Trophoblast cell (in vitro differentiated cells and primary cell): Measurements from ENCODE around the gene CEP192.

ENCODE experiments used
- DNase-seq, 2 donors: peaks; one replicate each; pipeline ENCODE4 v3.0.0-alpha.2; 2016
- H2AFZ ChIP-seq: 2 replicates; pipeline ENCODE4 v1.6.1; 2013; ENCODE audit warnings: low read length, moderate library complexity, mild to moderate bottlenecking; ENCODE audit not compliant: insufficient read depth, poor library complexity
- H2AK5ac ChIP-seq: 2 replicates; pipeline ENCODE4 v1.6.1; 2013; ENCODE audit warnings: mild to moderate bottlenecking, low read length
- H2BK120ac ChIP-seq: 2 replicates; pipeline ENCODE4 v1.6.1; 2013; ENCODE audit warnings: low read length, mild to moderate bottlenecking, moderate library complexity; ENCODE audit not compliant: insufficient read depth, poor library complexity
- H2BK12ac ChIP-seq: 2 replicates; pipeline ENCODE4 v1.6.1; 2013; ENCODE audit warnings: mild to moderate bottlenecking, low read length, moderate library complexity
- H2BK5ac ChIP-seq: 2 replicates; pipeline ENCODE4 v1.6.1; 2013; ENCODE audit warnings: low read length, low read depth, moderate library complexity, mild to moderate bottlenecking; ENCODE audit not compliant: poor library complexity
- H3K14ac ChIP-seq: 2 replicates; pipeline ENCODE4 v1.6.1; 2013; ENCODE audit warnings: mild to moderate bottlenecking, low read length
- H3K18ac ChIP-seq: 2 replicates; pipeline ENCODE4 v1.6.1; 2013; ENCODE audit warnings: mild to moderate bottlenecking, low read length
- H3K23ac ChIP-seq: 2 replicates; pipeline ENCODE4 v1.6.1; 2013; ENCODE audit warnings: low read length
- H3K27ac ChIP-seq: 2 replicates; pipeline ENCODE4 v1.5.1; 2013; ENCODE audit warnings: low read depth, mild to moderate bottlenecking, inconsistent platforms, low read length, moderate library complexity
- H3K27me3 ChIP-seq: 2 replicates; pipeline ENCODE4 v1.6.1; 2013; ENCODE audit warnings: inconsistent platforms, mild to moderate bottlenecking, low read length, moderate library complexity; ENCODE audit not compliant: insufficient read depth
- H3K36me3 ChIP-seq, 2 experiments: 1 replicate in 1 of 2; 2 replicates in 1 of 2; pipeline ENCODE4 v1.6.1; 2013; ENCODE audit warnings: low read length in 2 of 2, mild to moderate bottlenecking in 2 of 2, moderate library complexity in 1 of 2; ENCODE audit not compliant: insufficient read depth in 2 of 2, control insufficient read depth in 1 of 2
- H3K4ac ChIP-seq: 2 replicates; pipeline ENCODE4 v1.6.1; 2013; ENCODE audit warnings: low read depth, mild to moderate bottlenecking, low read length, moderate library complexity
- H3K4me1 ChIP-seq, 2 experiments: 1 replicate in 1 of 2; 2 replicates in 1 of 2; pipeline ENCODE4 v1.6.1; 2013; ENCODE audit warnings: low read length in 2 of 2, mild to moderate bottlenecking in 2 of 2, moderate library complexity in 1 of 2; ENCODE audit not compliant: insufficient read depth in 2 of 2, control insufficient read depth in 1 of 2
- H3K4me2 ChIP-seq: 2 replicates; pipeline ENCODE4 v1.6.1; 2013; ENCODE audit warnings: inconsistent platforms, mild to moderate bottlenecking, low read length, moderate library complexity
- H3K4me3 ChIP-seq: 2 replicates; pipeline ENCODE4 v1.5.1; 2013; ENCODE audit warnings: mild to moderate bottlenecking, low read depth, low read length, inconsistent platforms
- H3K79me1 ChIP-seq: one replicate; pipeline ENCODE4 v1.6.1; 2013; ENCODE audit warnings: low read length
- H3K79me2 ChIP-seq: 2 replicates; pipeline ENCODE4 v1.6.1; 2013; ENCODE audit warnings: low read length, mild to moderate bottlenecking; ENCODE audit not compliant: control insufficient read depth, insufficient read depth, poor library complexity
- H3K9ac ChIP-seq: 2 replicates; pipeline ENCODE4 v1.6.1; 2013; ENCODE audit warnings: mild to moderate bottlenecking, low read length
- H3K9me3 ChIP-seq: 2 replicates; pipeline ENCODE4 v1.6.1; 2013; ENCODE audit warnings: low read depth, mild to moderate bottlenecking, control low read depth, inconsistent platforms, low read length; ENCODE audit not compliant: insufficient read depth
- H4K12ac ChIP-seq: 2 replicates; pipeline ENCODE4 v1.6.1; 2013; ENCODE audit warnings: low read depth, mild to moderate bottlenecking, low read length, moderate library complexity
- H4K8ac ChIP-seq: 2 replicates; pipeline ENCODE4 v1.6.1; 2013; ENCODE audit warnings: low read depth, mild to moderate bottlenecking, low read length, moderate library complexity
- H4K91ac ChIP-seq: one replicate; pipeline ENCODE4 v1.6.1; 2013; ENCODE audit warnings: low read depth, mild to moderate bottlenecking, low read length, moderate library complexity
- WGBS: extraction: QIAGEN DNeasy Blood & Tissue Kit; methylation state at CpG from one replicate; pipeline ENCODE4 v1.1.7; 2013; ENCODE audit warnings: missing lambda C conversion rate; ENCODE audit not compliant: insufficient read length, insufficient coverage; ENCODE audit errors: extremely low coverage; 5-methylcytosine and 5-hydroxymethylcytosine counted together

CEP192 gene

GRCh38 chr18:13136904-13137669 lies 145.9 kb downstream of the CEP192 start:
- Histone ChIP-seq H3K27ac (no peak overlapping the region), H2AFZ (no peak overlapping the region), H3K36me3 (no peaks in the 10 kb centered on the region), H3K79me1 (no peaks in the 10 kb centered on the region), H4K91ac (no peak overlapping the region), H3K27me3 (no peaks in the 10 kb centered on the region), H3K4me1 (no peaks in the 10 kb centered on the region), H2AK5ac (no peak overlapping the region), H3K9me3 (peaks cover 10% of the 10 kb centered on the region), H4K12ac (no peak overlapping the region), H3K4me3 (peak overlapping the region; percentile 57), H3K4me2 (peak overlapping the region; percentile 66), H3K4ac (no peak overlapping the region), H2BK12ac (no peak overlapping the region), H3K9ac (no peak overlapping the region), H3K14ac (no peak overlapping the region), H3K18ac (no peak overlapping the region), H2BK5ac (no peak overlapping the region), H4K8ac (no peak overlapping the region), H2BK120ac (no peak overlapping the region), H3K79me2 (no peaks in the 10 kb centered on the region), H3K23ac (no peak overlapping the region)
- no CpG with 5 or more reads among the region's 74 CpGs for WGBS
- no peak for DNase-seq

- Histone ChIP-seq H3K9me3 (peaks cover 10% of the 10 kb centered on the region), H2AFZ (no peak overlapping the region), H2BK5ac (no peak overlapping the region), H3K23ac (no peak overlapping the region), H3K79me2 (no peaks in the 10 kb centered on the region), H3K79me1 (no peaks in the 10 kb centered on the region), H3K27ac (no peak overlapping the region), H3K4me3 (no peak overlapping the region), H3K14ac (no peak overlapping the region), H3K4ac (no peak overlapping the region), H4K12ac (no peak overlapping the region), H3K4me2 (peak overlapping the region; percentile 66), H3K18ac (no peak overlapping the region), H2AK5ac (no peak overlapping the region), H3K27me3 (no peaks in the 10 kb centered on the region), H3K9ac (no peak overlapping the region), H2BK120ac (no peak overlapping the region), H3K4me1 (no peaks in the 10 kb centered on the region), H2BK12ac (no peak overlapping the region), H4K91ac (no peak overlapping the region), H3K36me3 (no peaks in the 10 kb centered on the region), H4K8ac (no peak overlapping the region)
- WGBS, result no CpG with 5 or more reads among the region's 22 CpGs
- peak; percentile 74 to 81 for DNase-seq
These were observed 146.7 kb downstream of the CEP192 start for GRCh38 chr18:13137670-13138419.

- H3K18ac ChIP-seq, result no peak overlapping the region
- H2BK120ac ChIP-seq, result no peak overlapping the region
- H3K36me3 ChIP-seq, result no peaks in the 10 kb centered on the region
- H4K8ac ChIP-seq, result no peak overlapping the region
- H3K27ac ChIP-seq, result no peak overlapping the region
- H2AFZ ChIP-seq, result no peak overlapping the region
- no peak for DNase-seq
- H2AK5ac ChIP-seq, result no peak overlapping the region
- no peaks in the 10 kb centered on the region for H3K4me1 ChIP-seq
- no peak overlapping the region for H2BK12ac ChIP-seq
- no peak overlapping the region for H4K12ac ChIP-seq
- H3K14ac ChIP-seq, result no peak overlapping the region
- no peak overlapping the region for H3K4me2 ChIP-seq
- no peaks in the 10 kb centered on the region for H3K79me1 ChIP-seq
- no peak overlapping the region for H3K4ac ChIP-seq
- no peak overlapping the region for H3K9ac ChIP-seq
- H4K91ac ChIP-seq, result no peak overlapping the region
- no peaks in the 10 kb centered on the region for H3K79me2 ChIP-seq
- no CpG with 5 or more reads among the region's 21 CpGs for WGBS
- H2BK5ac ChIP-seq, result no peak overlapping the region
- H3K9me3 ChIP-seq, result peaks cover 7% of the 10 kb centered on the region
- no peak overlapping the region for H3K23ac ChIP-seq
- H3K4me3 ChIP-seq, result no peak overlapping the region
- no peaks in the 10 kb centered on the region for H3K27me3 ChIP-seq
These were observed 147.4 kb downstream of the CEP192 start for GRCh38 chr18:13138420-13139139.

DNA sequence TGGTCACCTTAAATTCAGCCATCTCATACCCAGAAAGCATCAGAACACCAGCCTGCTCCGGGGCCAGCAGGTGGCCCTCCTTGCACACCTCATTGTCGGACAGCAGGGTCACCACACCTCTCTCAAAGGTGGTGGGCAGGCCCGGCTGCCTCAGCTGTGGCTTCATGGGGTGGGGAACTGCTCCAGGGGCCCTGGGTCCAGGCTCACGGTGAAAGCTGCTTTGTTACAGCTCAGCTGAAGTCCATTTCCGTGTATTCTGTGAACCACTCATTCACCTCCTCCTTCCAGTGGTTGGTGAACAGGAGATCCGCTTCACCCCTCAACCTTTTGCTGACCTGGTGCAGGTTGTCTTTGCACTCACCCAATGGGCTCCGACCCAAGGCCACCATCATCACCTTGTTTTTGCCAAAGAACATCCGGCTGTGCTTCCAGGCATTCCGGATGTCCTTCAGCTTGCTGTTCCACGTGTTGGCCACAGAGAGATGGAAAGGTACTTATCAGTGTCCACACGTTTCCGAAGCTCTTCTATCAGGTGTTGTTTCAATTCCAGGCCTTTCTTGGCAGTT lies 148.8 kb downstream of the CEP192 start:
- H4K8ac ChIP-seq, result no peak overlapping the region
- H2AK5ac ChIP-seq, result no peak overlapping the region
- H3K9ac ChIP-seq, result no peak overlapping the region
- no peak overlapping the region for H3K4ac ChIP-seq
- H2BK120ac ChIP-seq, result no peak overlapping the region
- H3K79me2 ChIP-seq, result no peaks in the 10 kb centered on the region
- H3K4me3 ChIP-seq, result no peak overlapping the region
- no CpG with 5 or more reads among the region's 12 CpGs for WGBS
- no peak overlapping the region for H2BK5ac ChIP-seq
- no peaks in the 10 kb centered on the region for H3K79me1 ChIP-seq
- H3K23ac ChIP-seq, result no peak overlapping the region
- H2BK12ac ChIP-seq, result no peak overlapping the region
- H3K4me2 ChIP-seq, result no peak overlapping the region
- H4K12ac ChIP-seq, result no peak overlapping the region
- no peaks in the 10 kb centered on the region for H3K36me3 ChIP-seq
- H4K91ac ChIP-seq, result no peak overlapping the region
- no peak overlapping the region for H3K18ac ChIP-seq
- H3K27me3 ChIP-seq, result no peaks in the 10 kb centered on the region
- no peak for DNase-seq
- H3K9me3 ChIP-seq, result peaks cover 12% of the 10 kb centered on the region
- no peak overlapping the region for H2AFZ ChIP-seq
- no peaks in the 10 kb centered on the region for H3K4me1 ChIP-seq
- H3K14ac ChIP-seq, result no peak overlapping the region
- H3K27ac ChIP-seq, result no peak overlapping the region
